HepG2 (cell line): ENCODE data around the gene PHAX. TPM values are rescaled to one million over a fixed set of nuclear protein-coding genes. Genes with fewer than 3 reads are reported as not detected.

Experiments used
- ATAC-seq: fragments of 200-7000 bp; cut with Tn5 transposase; 3 replicates; pipeline ENCODE4 v1.9.1; 2020; ENCODE audit warnings: mild to moderate bottlenecking, moderate library complexity
- BruUV-seq: library from RNA; stranded (reverse); fragments of 400-500 nt; replicated peaks from 2 replicates; lab custom pipeline; 2021; lab: Mats Ljungman, UMichigan
- CTCF ChIA-PET: fragments of 300-600 bp; formaldehyde crosslinking; extraction: SDS; loops from one replicate; lab custom pipeline; 2021; ENCODE audit warnings: low total read pairs, inconsistent platforms, low intra/inter-chr PET ratio; lab: Yijun Ruan, JAX
- POLR2A ChIA-PET: fragments of 350-600 bp; sonication (Branson Sonifier 250); formaldehyde crosslinking; loops from one replicate; lab custom pipeline; 2020; ENCODE audit warnings: antibody characterized with exemption, inconsistent platforms; lab: Yijun Ruan, JAX
- DNase-seq: peaks from one replicate; pipeline ENCODE4 v3.0.0-alpha.2; 2015; ENCODE audit warnings: low spot score
- FAIRE-seq: peaks from 3 replicates; lab custom pipeline; 2011; peaks lifted over from hg19 to GRCh38; lab: Jason Lieb, UNC
- H2AFZ ChIP-seq: one replicate; pipeline ENCODE4 v1.6.1; 2011; ENCODE audit warnings: low read length, inconsistent platforms
- H3K27ac ChIP-seq: fragments of 300-600 bp; 3 replicates; pipeline ENCODE4 v1.8.0; 2011; ENCODE audit warnings: mixed run types, mild to moderate bottlenecking, mixed read lengths, low read length, inconsistent platforms; ENCODE audit not compliant: insufficient read depth; ENCODE audit errors: extremely low read length
- H3K27me3 ChIP-seq, 2 experiments: fragments of 200-600 bp in 1 of 2; 2 replicates in 1 of 2; 3 replicates in 1 of 2; pipeline versions ENCODE4 v1.6.0 to v1.8.0; 2011; ENCODE audit warnings: low read length in 2 of 2, mild to moderate bottlenecking in 2 of 2, moderate library complexity in 2 of 2, inconsistent platforms in 1 of 2; ENCODE audit not compliant: insufficient read depth in 2 of 2, control insufficient read depth in 1 of 2
- H3K36me3 ChIP-seq, 2 experiments: fragments of 200-600 bp in 1 of 2; replicated peaks in 1 of 2; 2 replicates in 1 of 2; 3 replicates in 1 of 2; pipeline versions ENCODE4 v1.5.1 to v1.8.0; 2011; ENCODE audit warnings: low read length in 2 of 2, inconsistent platforms in 1 of 2; ENCODE audit not compliant: insufficient read depth in 2 of 2, control insufficient read depth in 1 of 2
- H3K4me1 ChIP-seq: 2 replicates; pipeline ENCODE4 v1.5.1; 2012; ENCODE audit warnings: low read length, inconsistent platforms; ENCODE audit not compliant: insufficient read depth
- H3K4me2 ChIP-seq: 2 replicates; pipeline ENCODE4 v1.6.0; 2011; ENCODE audit warnings: low read depth, low read length, inconsistent platforms
- H3K4me3 ChIP-seq, 3 experiments: fragments of 200-600 bp in 1 of 3; sonication (generic), shearing (Covaris generic) in 1 of 3; replicated peaks in 1 of 3; 2 replicates each; pipeline ENCODE4 v1.5.1; 2011 to 2016; ENCODE audit warnings: low read length in 3 of 3, inconsistent platforms in 2 of 3, low read depth in 2 of 3, mild to moderate bottlenecking in 2 of 3, control low read depth in 1 of 3, mixed read lengths in 1 of 3; ENCODE audit not compliant: insufficient read depth in 1 of 3
- H3K79me2 ChIP-seq: one replicate; pipeline ENCODE4 v1.6.1; 2011; ENCODE audit warnings: low read length, inconsistent platforms; ENCODE audit not compliant: insufficient read depth
- H3K9ac ChIP-seq: 2 replicates; pipeline ENCODE4 v1.6.0; 2011; ENCODE audit warnings: mild to moderate bottlenecking, low read depth, low read length, inconsistent platforms; ENCODE audit not compliant: insufficient read depth
- H3K9me3 ChIP-seq: 2 replicates; pipeline ENCODE4 v1.5.1; 2012; ENCODE audit warnings: mild to moderate bottlenecking, low read length
- H4K20me1 ChIP-seq: 2 replicates; pipeline ENCODE4 v1.6.0; 2011; ENCODE audit warnings: inconsistent platforms, mild to moderate bottlenecking, low read length, moderate library complexity; ENCODE audit not compliant: insufficient read depth
- EHMT2 ChIP-seq: fragments of 200-600 bp; sonication (generic); IDR thresholded peaks from 2 replicates; pipeline ENCODE4 v1.7.0; 2017; ENCODE audit warnings: antibody characterized with exemption, low read depth, low read length, borderline replicate concordance
- JDP2 ChIP-seq: sonication (generic); formaldehyde crosslinking; IDR thresholded peaks from 2 replicates; pipeline ENCODE4 v1.8.1; 2022; ENCODE audit warnings: missing genetic modification reagents, borderline replicate concordance
- NFATC3 ChIP-seq: sonication (generic); formaldehyde crosslinking; IDR thresholded peaks from 2 replicates; pipeline ENCODE4 v1.5.1; 2020; ENCODE audit warnings: mild to moderate bottlenecking, missing genetic modification reagents
- TAF15 ChIP-seq: fragments of 200-400 bp; formaldehyde crosslinking; IDR thresholded peaks from one replicate; pipeline ENCODE4 v1.6.1; 2018; ENCODE audit warnings: mild to moderate bottlenecking, low read depth, low read length; ENCODE audit not compliant: poor library complexity, severe bottlenecking
- TEAD2 ChIP-seq: sonication (generic); formaldehyde crosslinking; IDR thresholded peaks from 2 replicates; pipeline ENCODE4 v1.9.0; 2021; ENCODE audit warnings: missing genetic modification reagents
- WIZ ChIP-seq: sonication (generic); formaldehyde crosslinking; IDR thresholded peaks from 2 replicates; pipeline ENCODE4 v1.5.1; 2020; ENCODE audit warnings: mild to moderate bottlenecking, missing genetic modification reagents
- ZBTB1 ChIP-seq: sonication (generic); formaldehyde crosslinking; IDR thresholded peaks from 2 replicates; pipeline ENCODE4 v1.4.0; 2020; ENCODE audit warnings: missing genetic modification reagents, borderline replicate concordance
- ZFP36 ChIP-seq: fragments of 150-350 bp; IDR thresholded peaks from 2 replicates; pipeline ENCODE4 v1.6.1; 2018; ENCODE audit warnings: borderline replicate concordance, low read length, low read depth; ENCODE audit not compliant: partially characterized antibody
- ZFP36L2 ChIP-seq: sonication (generic); formaldehyde crosslinking; IDR thresholded peaks from 2 replicates; pipeline ENCODE4 v1.4.0; 2020; ENCODE audit warnings: missing genetic modification reagents
- ZFYVE20 ChIP-seq: sonication (generic); formaldehyde crosslinking; IDR thresholded peaks from 2 replicates; pipeline ENCODE4 v1.8.0; 2023; ENCODE audit warnings: low read depth, mild to moderate bottlenecking, moderate library complexity, missing genetic modification reagents, borderline replicate concordance
- ZMYM2 ChIP-seq: sonication (generic); formaldehyde crosslinking; IDR thresholded peaks from 2 replicates; pipeline ENCODE4 v1.8.0; 2022; ENCODE audit warnings: mild to moderate bottlenecking, missing genetic modification reagents
- ZNF782 ChIP-seq: sonication (generic); formaldehyde crosslinking; IDR thresholded peaks from 2 replicates; pipeline ENCODE4 v1.4.0; 2020; ENCODE audit warnings: missing genetic modification reagents, mild to moderate bottlenecking, borderline replicate concordance
- ZNF788 ChIP-seq: sonication (generic); formaldehyde crosslinking; IDR thresholded peaks from 2 replicates; pipeline ENCODE4 v1.5.0; 2020; ENCODE audit warnings: mild to moderate bottlenecking, missing genetic modification reagents, borderline replicate concordance
- ZNF792 ChIP-seq: IDR thresholded peaks from 2 replicates; pipeline ENCODE4 v1.6.1; 2016
- ZSCAN25 ChIP-seq: sonication (generic); formaldehyde crosslinking; IDR thresholded peaks from 2 replicates; pipeline ENCODE4 v1.8.0; 2022; ENCODE audit warnings: mild to moderate bottlenecking, missing genetic modification reagents
- ZSCAN31 ChIP-seq: sonication (generic); formaldehyde crosslinking; IDR thresholded peaks from 2 replicates; pipeline ENCODE4 v1.5.0; 2020; ENCODE audit warnings: low read depth, mild to moderate bottlenecking, missing genetic modification reagents
- WGBS: methylation state at CpG from one replicate; pipeline ENCODE4 v1.1.6; 2017; ENCODE audit warnings: low lambda C conversion rate; 5-methylcytosine and 5-hydroxymethylcytosine counted together
- in situ Hi-C: cut with HindIII; loops from 2 replicates; pipeline ENCODE4 v1.10.0; 2017; ENCODE audit warnings: low pct_unique_long_range_greater_than_20kb; ENCODE audit not compliant: extremely low pct_ligation_motif_present
- intact Hi-C: fragments of 100-400 bp; cut with micrococcal nuclease; formaldehyde crosslinking; loops from one replicate; pipeline ENCODE4 v1.10.0; 2022; ENCODE audit not compliant: unreplicated experiment
- polyA plus RNA-seq, 8 experiments: library from polyadenylated mRNA; depleted of rRNA in 3 of 8; stranded (reverse) in 7 of 8; unstranded in 1 of 8; fragments of >200 nt; fragmentation: Illumina TruSeq in 4 of 8; extraction: Trizol in 4 of 8; gene quantifications; 2 replicates each; pipeline versions ENCODE4 v1.2.1 to v1.2.3, GENCODE V29; 2011 to 2016; ENCODE audit warnings: low read depth in 4 of 8, missing spikeins in 1 of 8, mixed read lengths in 1 of 8; ENCODE audit not compliant: insufficient read depth in 1 of 8
- total RNA-seq, 5 experiments: library from RNA; depleted of rRNA; stranded (reverse); fragments of >200 nt; fragmentation: Illumina TruSeq; extraction: Trizol; gene quantifications; 2 replicates each; pipeline ENCODE4 v1.2.3, GENCODE V29; 2016; ENCODE audit warnings: low read depth in 1 of 5
- TF ChIP-seq, protein P1 (sequence below): sonication (generic); formaldehyde crosslinking; IDR thresholded peaks from 2 replicates; pipeline ENCODE4 v1.4.0; 2020; ENCODE audit warnings: low read depth, missing genetic modification reagents
- TF ChIP-seq, protein P2 (sequence below): IDR thresholded peaks from 2 replicates; pipeline ENCODE4 v1.6.1; 2016; ENCODE audit warnings: missing compliant biosample characterization, missing genetic modification reagents, borderline replicate concordance
- TF ChIP-seq, protein P3 (sequence below): sonication (generic); formaldehyde crosslinking; IDR thresholded peaks from 2 replicates; pipeline ENCODE4 v1.4.0; 2020; ENCODE audit warnings: missing genetic modification reagents

The PHAX gene
- total and polyA plus RNA-seq, 2 of the 13 experiments (the other 11 are each of a cell fraction or from before 2014, with no cell fraction given), result 20.0 to 59.7 TPM

DNA sequence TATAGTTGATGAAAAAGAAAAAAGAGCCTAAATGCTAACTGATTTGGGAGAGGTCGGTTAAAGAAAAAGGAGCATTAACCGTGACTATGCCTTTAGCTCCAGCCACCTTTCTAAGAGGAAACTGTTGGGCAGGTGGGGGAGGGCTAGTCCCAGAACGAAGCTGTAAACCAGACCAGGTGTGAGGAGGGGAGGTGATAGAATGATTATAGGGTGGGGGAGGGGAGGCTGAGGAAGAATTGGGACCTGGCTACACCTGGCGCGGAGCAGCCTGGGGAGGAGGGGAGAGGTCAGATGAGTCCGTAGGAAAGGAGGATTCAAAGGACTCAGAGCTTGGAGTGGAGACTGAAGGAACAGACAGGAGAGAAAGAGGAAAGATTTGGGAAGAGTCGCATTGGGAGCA is 73.4 kb downstream of the PHAX start (continued):
- TF ChIP-seq ZSCAN25 (CRISPR knock-in tag) (no peak), EHMT2 (no peak), ZNF788 (CRISPR knock-in tag) (no peak), ZMYM2 (CRISPR knock-in tag) (no peak), ZFP36L2 (CRISPR knock-in tag) (no peak), NFATC3 (CRISPR knock-in tag) (no peak), TEAD2 (CRISPR knock-in tag) (no peak)
- TF ChIP-seq, protein P1, sequence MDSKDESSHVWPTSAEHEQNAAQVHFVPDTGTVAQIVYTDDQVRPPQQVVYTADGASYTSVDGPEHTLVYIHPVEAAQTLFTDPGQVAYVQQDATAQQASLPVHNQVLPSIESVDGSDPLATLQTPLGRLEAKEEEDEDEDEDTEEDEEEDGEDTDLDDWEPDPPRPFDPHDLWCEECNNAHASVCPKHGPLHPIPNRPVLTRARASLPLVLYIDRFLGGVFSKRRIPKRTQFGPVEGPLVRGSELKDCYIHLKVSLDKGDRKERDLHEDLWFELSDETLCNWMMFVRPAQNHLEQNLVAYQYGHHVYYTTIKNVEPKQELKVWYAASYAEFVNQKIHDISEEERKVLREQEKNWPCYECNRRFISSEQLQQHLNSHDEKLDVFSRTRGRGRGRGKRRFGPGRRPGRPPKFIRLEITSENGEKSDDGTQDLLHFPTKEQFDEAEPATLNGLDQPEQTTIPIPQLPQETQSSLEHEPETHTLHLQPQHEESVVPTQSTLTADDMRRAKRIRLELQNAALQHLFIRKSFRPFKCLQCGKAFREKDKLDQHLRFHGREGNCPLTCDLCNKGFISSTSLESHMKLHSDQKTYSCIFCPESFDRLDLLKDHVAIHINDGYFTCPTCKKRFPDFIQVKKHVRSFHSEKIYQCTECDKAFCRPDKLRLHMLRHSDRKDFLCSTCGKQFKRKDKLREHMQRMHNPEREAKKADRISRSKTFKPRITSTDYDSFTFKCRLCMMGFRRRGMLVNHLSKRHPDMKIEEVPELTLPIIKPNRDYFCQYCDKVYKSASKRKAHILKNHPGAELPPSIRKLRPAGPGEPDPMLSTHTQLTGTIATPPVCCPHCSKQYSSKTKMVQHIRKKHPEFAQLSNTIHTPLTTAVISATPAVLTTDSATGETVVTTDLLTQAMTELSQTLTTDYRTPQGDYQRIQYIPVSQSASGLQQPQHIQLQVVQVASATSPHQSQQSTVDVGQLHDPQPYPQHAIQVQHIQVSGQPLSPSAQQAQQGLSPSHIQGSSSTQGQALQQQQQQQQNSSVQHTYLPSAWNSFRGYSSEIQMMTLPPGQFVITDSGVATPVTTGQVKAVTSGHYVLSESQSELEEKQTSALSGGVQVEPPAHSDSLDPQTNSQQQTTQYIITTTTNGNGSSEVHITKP (CRISPR knock-in tag), result no peak

DNA sequence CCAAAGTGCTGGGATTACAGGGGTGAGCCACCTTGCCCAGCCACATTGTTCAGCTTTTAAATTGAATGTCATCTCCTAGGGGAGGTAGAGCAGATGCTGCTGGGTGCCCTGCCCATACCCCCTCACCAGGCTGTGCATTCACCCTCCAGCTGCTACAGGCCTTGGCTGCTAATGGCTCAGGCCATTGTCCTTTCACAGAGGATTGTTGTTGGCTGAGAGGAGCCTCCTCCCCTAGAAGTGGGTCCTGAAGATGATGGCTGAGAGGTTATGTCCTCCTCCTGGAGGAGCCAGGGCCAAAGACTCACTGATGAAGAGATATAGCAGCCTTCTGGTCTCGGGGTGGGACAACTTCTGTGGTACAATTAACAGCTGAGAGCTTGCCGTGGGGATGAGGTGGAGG is 74.6 kb downstream of the PHAX start:
- no peak for FAIRE-seq
- Histone ChIP-seq H3K79me2 (no peaks in the 10 kb centered on the region), H3K9me3 (no peaks in the 10 kb centered on the region), H3K36me3 (no peaks in the 10 kb centered on the region), H3K4me3 (no peak overlapping the region), H2AFZ (no peak overlapping the region), H3K4me1 (peaks cover 29% of the 10 kb centered on the region), H3K27ac (no peak overlapping the region), H4K20me1 (no peaks in the 10 kb centered on the region), H3K9ac (no peak overlapping the region), H3K4me2 (peak overlapping the region; percentile 76; the same call in 1 of the 2 replicates), H3K27me3 (peaks cover 0 to 3% of the 10 kb centered on the region in 2 experiments; a peak in 2 of 5 replicates)
- DNase-seq, result no peak
- in situ Hi-C loops (loop anchor here (5.0 kb wide), 1 partner anchor 102 kb away; the partner anchor contains the start of gene LMNB1), intact Hi-C loops (loop anchor here (5.0 kb wide), 1 partner anchor 127 kb away; no protein-coding TSS in a partner anchor)
- POLR2A ChIA-PET, result interaction anchor here (0.6 kb wide), 1 partner anchor 8 kb away, joined by 3 read pairs; no protein-coding TSS in a partner anchor
- CTCF ChIA-PET, result interaction anchor here (0.6 to 2.2 kb wide), 2 partner anchors 105 to 133 kb away, joined by 4 to 21 read pairs; no protein-coding TSS in a partner anchor
- peak; percentile 50 for ATAC-seq
- BruUV-seq, result no TSS peak
- WGBS, result 55% methylated on average over 2 of the region's 2 CpGs
- TF ChIP-seq, protein P2, sequence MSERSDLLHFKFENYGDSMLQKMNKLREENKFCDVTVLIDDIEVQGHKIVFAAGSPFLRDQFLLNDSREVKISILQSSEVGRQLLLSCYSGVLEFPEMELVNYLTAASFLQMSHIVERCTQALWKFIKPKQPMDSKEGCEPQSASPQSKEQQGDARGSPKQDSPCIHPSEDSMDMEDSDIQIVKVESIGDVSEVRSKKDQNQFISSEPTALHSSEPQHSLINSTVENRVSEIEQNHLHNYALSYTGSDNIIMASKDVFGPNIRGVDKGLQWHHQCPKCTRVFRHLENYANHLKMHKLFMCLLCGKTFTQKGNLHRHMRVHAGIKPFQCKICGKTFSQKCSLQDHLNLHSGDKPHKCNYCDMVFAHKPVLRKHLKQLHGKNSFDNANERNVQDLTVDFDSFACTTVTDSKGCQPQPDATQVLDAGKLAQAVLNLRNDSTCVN, result no peak
- TF ChIP-seq, protein P3, sequence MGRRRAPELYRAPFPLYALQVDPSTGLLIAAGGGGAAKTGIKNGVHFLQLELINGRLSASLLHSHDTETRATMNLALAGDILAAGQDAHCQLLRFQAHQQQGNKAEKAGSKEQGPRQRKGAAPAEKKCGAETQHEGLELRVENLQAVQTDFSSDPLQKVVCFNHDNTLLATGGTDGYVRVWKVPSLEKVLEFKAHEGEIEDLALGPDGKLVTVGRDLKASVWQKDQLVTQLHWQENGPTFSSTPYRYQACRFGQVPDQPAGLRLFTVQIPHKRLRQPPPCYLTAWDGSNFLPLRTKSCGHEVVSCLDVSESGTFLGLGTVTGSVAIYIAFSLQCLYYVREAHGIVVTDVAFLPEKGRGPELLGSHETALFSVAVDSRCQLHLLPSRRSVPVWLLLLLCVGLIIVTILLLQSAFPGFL, result no peak
- TF ChIP-seq JDP2 (CRISPR knock-in tag), result no peak
- no peak for TF ChIP-seq ZFYVE20 (CRISPR knock-in tag)
- TF ChIP-seq ZSCAN31 (CRISPR knock-in tag), result no peak
- no peak for TF ChIP-seq TAF15
- no peak for TF ChIP-seq ZNF782
- TF ChIP-seq ZNF792 (CRISPR knock-in tag), result no peak
- TF ChIP-seq WIZ (CRISPR knock-in tag), result no peak
- TF ChIP-seq ZBTB1 (CRISPR knock-in tag), result no peak
- no peak for TF ChIP-seq ZFP36
